ENCODE measurements around the gene WDR45B.

DNA sequence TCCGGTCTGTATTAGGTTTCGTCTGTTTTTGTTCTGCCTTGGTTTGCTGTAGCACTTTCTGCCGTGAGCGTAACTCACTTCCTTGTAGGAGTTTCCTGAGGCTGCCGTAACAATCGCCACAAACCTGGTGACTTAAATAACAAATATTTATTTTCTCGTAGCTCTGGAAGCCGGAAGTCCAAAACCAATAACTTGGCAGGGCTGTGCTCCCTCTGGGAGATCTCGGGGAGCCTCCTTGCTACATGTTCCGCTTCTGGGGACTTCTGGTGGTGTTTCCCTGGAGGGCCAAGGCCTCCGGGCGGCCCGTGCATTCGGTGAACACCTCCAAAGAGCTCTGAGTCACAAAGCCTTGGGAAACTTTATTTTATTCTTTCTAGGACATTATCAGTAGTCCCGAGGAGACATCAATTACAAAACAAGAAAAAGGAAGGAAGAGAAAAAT is 6.8 kb upstream of the WDR45B start:
- TF ChIP-seq POLR2AphosphoS5 (IDR thresholded peaks at IDR 0.05) = no peak
- TF ChIP-seq EZH2 (IDR thresholded peaks at IDR 0.05; ENCODE audit: borderline replicate concordance, insufficient read depth, low read length, poor library complexity, severe bottlenecking) = no peak
